ENCODE measurements around the gene PLA2G4B.

The PLA2G4B gene

GRCh38 chr15:41885841-41886240, 47.2 kb downstream of the PLA2G4B start:
- DNase-seq (ENCODE audit: insufficient read length) (no peak), FAIRE-seq (no peak)
- TF ChIP-seq TAF1 (IDR thresholded peaks at IDR 0.05; ENCODE audit: borderline replicate concordance, low read depth, low read length) (no peak), POLR2A (IDR thresholded peaks at IDR 0.05; ENCODE audit: low read depth, low read length) (no peak), POLR2AphosphoS5 (IDR thresholded peaks at IDR 0.05; ENCODE audit: low read depth, low read length) (no peak)

- TF ChIP-seq POLR2AphosphoS5 (IDR thresholded peaks at IDR 0.05; ENCODE audit: low read depth, low read length) (no peak), POLR2A (IDR thresholded peaks at IDR 0.05; ENCODE audit: low read depth, low read length) (no peak)
- DNase-seq (ENCODE audit: insufficient read length) (no peak), FAIRE-seq (no peak)
Observed at GRCh38 chr15:41886741-41887140, 48.1 kb downstream of the PLA2G4B start.

- TF ChIP-seq POLR2A (IDR thresholded peaks at IDR 0.05; ENCODE audit: low read depth, low read length) = no peak
- no peak for TF ChIP-seq TAF1 (IDR thresholded peaks at IDR 0.05; ENCODE audit: borderline replicate concordance, low read depth, low read length)
- no peak for TF ChIP-seq POLR2AphosphoS5 (IDR thresholded peaks at IDR 0.05; ENCODE audit: low read depth, low read length)
- DNase-seq (ENCODE audit: insufficient read length) (no peak), FAIRE-seq (no peak)
Observed at GRCh38 chr15:41887161-41887560, 48.5 kb downstream of the PLA2G4B start.

- no peak for DNase-seq (ENCODE audit: insufficient read length)
- TF ChIP-seq TAF1 (IDR thresholded peaks at IDR 0.05; ENCODE audit: borderline replicate concordance, low read depth, low read length) (no peak), POLR2AphosphoS5 (IDR thresholded peaks at IDR 0.05; ENCODE audit: low read depth, low read length) (no peak), POLR2A (IDR thresholded peaks at IDR 0.05; ENCODE audit: low read depth, low read length) (no peak)
- FAIRE-seq = no peak
Observed at GRCh38 chr15:41887893-41888292, 49.2 kb downstream of the PLA2G4B start.

GRCh38 chr15:41888662-41889253, 50.1 kb downstream of the PLA2G4B start:
- DNase-seq (ENCODE audit: insufficient read length) (no peak), FAIRE-seq (no peak)
- TF ChIP-seq TAF1 (IDR thresholded peaks at IDR 0.05; ENCODE audit: borderline replicate concordance, low read depth, low read length) (no peak), POLR2A (IDR thresholded peaks at IDR 0.05; ENCODE audit: low read depth, low read length) (no peak), POLR2AphosphoS5 (IDR thresholded peaks at IDR 0.05; ENCODE audit: low read depth, low read length) (no peak)

- no peak for FAIRE-seq
- no peak for TF ChIP-seq POLR2AphosphoS5 (IDR thresholded peaks at IDR 0.05; ENCODE audit: low read depth, low read length)
- TF ChIP-seq POLR2A (IDR thresholded peaks at IDR 0.05; ENCODE audit: low read depth, low read length) = no peak
- no peak for TF ChIP-seq TAF1 (IDR thresholded peaks at IDR 0.05; ENCODE audit: borderline replicate concordance, low read depth, low read length)
- DNase-seq (ENCODE audit: insufficient read length) = no peak
Observed at GRCh38 chr15:41890050-41890690, 51.5 kb downstream of the PLA2G4B start.

- no peak for FAIRE-seq
- no peak for TF ChIP-seq POLR2AphosphoS5 (IDR thresholded peaks at IDR 0.05; ENCODE audit: low read depth, low read length)
- no peak for TF ChIP-seq POLR2A (IDR thresholded peaks at IDR 0.05; ENCODE audit: low read depth, low read length)
- TF ChIP-seq TAF1 (IDR thresholded peaks at IDR 0.05; ENCODE audit: borderline replicate concordance, low read depth, low read length) = no peak
- no peak for DNase-seq (ENCODE audit: insufficient read length)
Observed at GRCh38 chr15:41891226-41891625, 52.6 kb downstream of the PLA2G4B start.

- no peak for DNase-seq (ENCODE audit: insufficient read length)
- FAIRE-seq = no peak
- TF ChIP-seq POLR2A (IDR thresholded peaks at IDR 0.05; ENCODE audit: low read depth, low read length) = no peak
- TF ChIP-seq TAF1 (IDR thresholded peaks at IDR 0.05; ENCODE audit: borderline replicate concordance, low read depth, low read length) = no peak
- TF ChIP-seq POLR2AphosphoS5 (IDR thresholded peaks at IDR 0.05; ENCODE audit: low read depth, low read length) = no peak
Observed at GRCh38 chr15:41891946-41892345, 53.3 kb downstream of the PLA2G4B start.

- DNase-seq (ENCODE audit: insufficient read length) (no peak), FAIRE-seq (no peak)
- TF ChIP-seq POLR2A (IDR thresholded peaks at IDR 0.05; ENCODE audit: low read depth, low read length) = no peak
- TF ChIP-seq POLR2AphosphoS5 (IDR thresholded peaks at IDR 0.05; ENCODE audit: low read depth, low read length) = no peak
- no peak for TF ChIP-seq TAF1 (IDR thresholded peaks at IDR 0.05; ENCODE audit: borderline replicate concordance, low read depth, low read length)
Observed at GRCh38 chr15:41892621-41893421, 54.2 kb downstream of the PLA2G4B start.

- TF ChIP-seq TAF1 (IDR thresholded peaks at IDR 0.05; ENCODE audit: borderline replicate concordance, low read depth, low read length) (no peak), POLR2AphosphoS5 (IDR thresholded peaks at IDR 0.05; ENCODE audit: low read depth, low read length) (no peak), POLR2A (IDR thresholded peaks at IDR 0.05; ENCODE audit: low read depth, low read length) (no peak)
- DNase-seq (ENCODE audit: insufficient read length) (no peak), FAIRE-seq (no peak)
Observed at GRCh38 chr15:41893422-41894250, 55.0 kb downstream of the PLA2G4B start, which contains the start of gene SPTBN5. Gene SPTBN5, minus strand, starts transcription at chr15:41894053. Its CDS starts 556 bp downstream, at chr15:41893497.

- no peak for FAIRE-seq
- no peak for TF ChIP-seq POLR2A (IDR thresholded peaks at IDR 0.05; ENCODE audit: low read depth, low read length)
- no peak for TF ChIP-seq POLR2AphosphoS5 (IDR thresholded peaks at IDR 0.05; ENCODE audit: low read depth, low read length)
- TF ChIP-seq TAF1 (IDR thresholded peaks at IDR 0.05; ENCODE audit: borderline replicate concordance, low read depth, low read length) = no peak
- DNase-seq (ENCODE audit: insufficient read length) = no peak
Observed at GRCh38 chr15:41894251-41894790, 55.7 kb downstream of the PLA2G4B start.

Data from GM12892 (cell line).